Measurements from ENCODE around the gene FAAH2.
"Not testable (repeated sequence)": the region's sequence is repeated elsewhere in the genome, so short reads cannot be mapped to it uniquely, and the experiment has no call there.

Gene FAAH2

GRCh38 chrX:57286507-57287251 lies at the start of gene FAAH2:
FAAH2 (plus strand) TSS chrX:57286706; CDS start chrX:57286826, 120 bp downstream.
- DNase-seq (ENCODE audit: low read depth in 3 of 3, low spot score in 1 of 3): peak; percentile 31 to 38 (median 33)

DNA sequence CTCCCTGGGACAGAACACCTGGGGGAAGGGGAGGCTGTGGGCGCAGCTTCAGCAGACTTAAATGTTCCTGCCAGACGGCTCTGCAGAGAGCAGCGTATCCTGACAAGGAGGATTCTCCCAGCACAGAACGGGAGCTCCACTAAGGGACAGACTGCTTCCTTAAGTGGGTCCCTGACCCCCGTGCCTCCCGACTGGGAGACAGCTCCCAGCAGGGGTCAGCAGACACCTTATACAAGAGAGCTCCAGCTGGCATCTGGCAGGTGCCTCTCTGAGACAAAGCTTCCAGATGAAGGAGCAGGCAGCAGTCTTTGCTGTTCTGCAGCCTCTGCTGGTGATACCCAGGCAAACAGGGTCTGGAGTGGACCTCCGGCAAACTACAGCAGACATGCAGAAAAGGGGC lies 44.5 kb upstream of the FAAH2 start:
- DNase-seq (ENCODE audit: low read depth in 3 of 3, low spot score in 1 of 3): no peak

DNA sequence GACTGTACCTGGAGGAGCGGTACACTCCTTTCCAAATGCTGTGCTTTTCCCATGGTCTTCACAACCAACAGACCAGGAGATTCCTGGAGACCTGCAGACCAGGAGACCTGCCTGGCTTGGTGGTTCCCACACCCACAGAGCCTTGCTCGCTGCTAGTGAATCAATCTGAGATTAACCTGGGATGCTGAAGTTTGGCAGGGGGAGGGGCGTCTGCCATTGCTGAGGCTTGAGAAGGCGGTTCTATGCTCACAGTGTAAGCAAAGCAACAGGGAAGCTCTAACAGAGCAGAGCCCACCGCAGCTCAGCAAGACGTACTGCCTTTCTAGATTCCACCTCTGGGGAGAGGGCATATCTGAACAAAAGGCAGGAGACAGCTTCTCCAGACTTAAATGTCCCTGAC lies 34.5 kb upstream of the FAAH2 start:
- no peak for DNase-seq (ENCODE audit: low read depth in 3 of 3, low spot score in 1 of 3)

- no peak for DNase-seq (ENCODE audit: low read depth in 3 of 3, low spot score in 1 of 3)
These were observed 21.4 kb upstream of the FAAH2 start for GRCh38 chrX:57265126-57265525.

DNA sequence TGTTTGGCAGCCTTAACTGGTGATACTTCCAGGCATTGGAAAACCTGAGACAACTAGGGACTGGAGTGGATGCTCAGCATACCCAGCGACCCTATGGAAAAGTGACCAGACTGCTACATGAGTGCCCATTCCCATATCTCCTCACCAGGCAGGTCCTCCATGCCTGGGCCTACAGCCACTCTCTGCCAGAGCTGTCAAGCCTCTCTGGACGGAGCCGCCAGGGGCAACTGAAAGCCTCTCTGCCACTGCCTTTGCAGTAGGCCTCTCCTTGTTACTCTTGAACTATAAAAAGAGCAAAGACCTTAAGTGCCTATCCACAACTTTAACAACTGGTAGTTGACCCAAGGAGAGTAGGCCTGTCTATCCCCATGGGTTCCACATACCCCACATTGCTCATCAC lies 20.2 kb upstream of the FAAH2 start:
- no peak for DNase-seq (ENCODE audit: low read depth in 3 of 3, low spot score in 1 of 3)

GRCh38 chrX:57266871-57267270 lies 19.6 kb upstream of the FAAH2 start:
- DNase-seq (ENCODE audit: low read depth in 3 of 3, low spot score in 1 of 3): no peak

- DNase-seq (ENCODE audit: low read depth in 3 of 3, low spot score in 1 of 3): no peak
These were observed 19.2 kb upstream of the FAAH2 start for GRCh38 chrX:57267308-57267707.

GRCh38 chrX:57270980-57271379 lies 15.5 kb upstream of the FAAH2 start:
- no peak for DNase-seq (ENCODE audit: low read depth in 3 of 3, low spot score in 1 of 3)

DNA sequence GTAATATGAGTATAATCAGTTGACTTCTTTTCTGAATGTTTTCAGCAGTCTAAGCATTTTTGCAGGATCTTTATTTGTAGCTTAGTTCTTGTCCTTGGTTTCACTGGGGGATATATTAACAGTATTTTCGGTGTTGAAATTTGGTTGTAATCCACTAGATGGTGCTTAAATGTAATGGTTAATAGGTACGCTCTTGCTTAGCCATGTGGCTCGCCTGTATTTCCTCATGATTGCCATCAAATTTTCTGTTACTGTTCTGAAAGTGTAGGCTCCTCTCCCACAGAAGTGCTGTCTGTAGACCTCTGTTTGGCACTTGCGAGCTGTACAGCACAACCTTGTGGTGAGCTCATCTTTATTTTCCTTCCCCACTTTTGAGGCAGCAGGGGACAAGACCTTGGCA lies 3.9 kb upstream of the FAAH2 start:
- no peak for DNase-seq (ENCODE audit: low read depth in 3 of 3, low spot score in 1 of 3)

DNA sequence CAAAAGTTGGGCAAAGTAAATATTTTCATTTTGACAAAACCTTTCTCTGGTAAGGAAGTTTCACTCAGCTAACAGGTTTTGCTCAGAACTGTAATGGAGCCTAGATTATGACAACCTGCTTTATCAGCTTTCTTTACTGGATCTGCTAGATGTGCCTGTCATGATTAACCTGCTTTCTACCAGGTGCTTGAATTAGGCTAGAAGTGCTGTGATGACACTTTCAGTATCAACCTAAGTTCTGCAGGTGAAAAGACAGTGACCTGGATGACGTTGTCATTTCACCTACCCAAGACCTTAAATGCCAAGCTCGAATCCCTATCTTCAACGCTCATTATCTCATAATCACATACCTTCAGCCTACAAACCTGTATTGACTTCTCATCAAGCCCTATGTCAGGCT lies 1.5 kb upstream of the FAAH2 start:
- DNase-seq (ENCODE audit: low read depth in 3 of 3, low spot score in 1 of 3): no peak

DNA sequence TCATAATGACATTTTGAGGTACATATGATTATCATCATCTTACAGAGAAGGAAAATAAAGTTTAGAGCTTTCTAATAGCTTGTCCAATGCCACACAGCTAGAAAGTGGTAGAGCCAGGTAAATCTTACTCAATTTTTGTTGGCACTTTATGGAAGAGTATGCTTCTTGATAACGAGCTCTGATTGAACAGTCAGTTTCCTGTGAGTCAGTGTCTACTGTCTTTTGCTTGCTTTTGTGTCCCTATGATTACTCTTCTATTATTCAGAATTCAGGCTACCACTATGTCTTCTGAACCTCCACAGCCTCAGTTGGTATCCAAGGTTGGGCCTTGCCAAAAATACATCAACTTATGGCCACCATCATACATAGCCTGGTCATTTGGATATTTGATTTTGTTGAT lies 2.6 kb downstream of the FAAH2 start:
- DNase-seq (ENCODE audit: low read depth in 3 of 3, low spot score in 1 of 3): no peak

DNA sequence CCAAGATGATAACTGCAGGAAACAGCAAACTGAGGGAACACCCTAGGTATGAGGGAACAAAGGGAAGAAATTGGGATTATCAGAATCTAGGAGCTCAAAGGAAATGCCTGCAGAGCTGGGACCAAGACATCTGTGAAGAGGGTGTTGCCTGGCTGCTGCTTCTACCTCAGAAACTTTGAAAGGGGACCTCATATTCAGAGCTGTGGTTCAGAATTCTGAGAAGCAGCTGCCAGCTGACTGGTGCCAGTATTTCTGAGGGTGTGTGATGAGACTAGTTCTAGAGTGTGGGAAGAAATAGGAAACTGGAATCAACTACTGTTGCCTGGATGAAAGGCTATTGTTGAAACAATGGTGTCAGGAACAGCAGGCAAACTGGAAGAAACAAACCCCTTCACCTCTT lies 8.5 kb downstream of the FAAH2 start:
- DNase-seq (ENCODE audit: low read depth in 3 of 3, low spot score in 1 of 3): no peak

- not testable (repeated sequence) for DNase-seq (ENCODE audit: low read depth in 3 of 3, low spot score in 1 of 3)
These were observed 9.2 kb downstream of the FAAH2 start for GRCh38 chrX:57295679-57296078.

DNA sequence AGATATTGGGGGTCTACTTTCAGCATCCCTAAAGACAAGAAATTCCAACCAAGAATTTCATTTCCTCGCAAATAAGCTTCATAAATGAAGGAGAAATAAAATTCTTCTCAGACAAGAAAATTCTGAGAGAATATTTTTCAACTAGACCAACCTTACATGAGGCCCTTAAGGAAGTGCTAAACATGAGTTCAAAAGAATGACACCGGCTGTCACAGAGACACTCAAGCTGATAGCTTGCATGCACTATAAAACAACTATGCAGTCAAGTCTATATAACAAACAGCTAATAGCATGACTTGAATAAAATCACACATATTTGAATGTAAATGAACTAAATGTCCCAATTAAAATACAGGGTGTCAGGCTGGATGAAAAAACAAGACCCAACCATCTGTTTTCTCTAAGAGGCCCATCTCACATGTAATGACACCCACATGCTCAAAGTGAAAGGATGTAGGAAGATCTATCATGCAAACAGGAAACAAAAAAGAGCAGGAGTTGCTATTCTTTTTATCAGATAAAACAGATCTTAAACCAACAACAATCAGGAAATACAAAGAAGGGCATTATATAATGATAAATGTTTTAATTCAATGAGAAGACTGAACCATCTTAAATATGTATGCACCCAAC lies 27.2 kb downstream of the FAAH2 start:
- no peak for DNase-seq (ENCODE audit: low read depth in 3 of 3, low spot score in 1 of 3)

GRCh38 chrX:57329008-57329407 lies 42.5 kb downstream of the FAAH2 start:
- no peak for DNase-seq (ENCODE audit: low read depth in 3 of 3, low spot score in 1 of 3)

DNA sequence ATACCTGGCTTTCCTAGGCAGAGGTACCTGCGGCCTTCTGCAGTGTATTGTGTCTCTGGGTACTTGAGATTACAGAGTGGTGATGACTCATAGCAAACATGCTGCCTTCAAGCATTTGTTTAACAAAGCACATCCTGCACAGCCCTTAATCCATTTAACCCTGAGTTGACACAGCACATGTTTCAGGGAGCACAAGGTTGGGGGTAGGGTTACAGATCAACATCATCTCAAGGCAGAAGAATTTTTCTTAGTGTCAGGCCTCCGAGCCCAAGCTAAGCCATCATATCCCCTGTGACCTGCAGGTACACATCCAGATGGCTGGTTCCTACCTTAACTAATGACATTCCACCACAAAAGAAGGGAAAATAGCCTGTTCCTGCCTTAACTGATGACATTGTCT lies 49.3 kb downstream of the FAAH2 start:
- DNase-seq (ENCODE audit: low read depth in 3 of 3, low spot score in 1 of 3): not testable (repeated sequence)

DNA sequence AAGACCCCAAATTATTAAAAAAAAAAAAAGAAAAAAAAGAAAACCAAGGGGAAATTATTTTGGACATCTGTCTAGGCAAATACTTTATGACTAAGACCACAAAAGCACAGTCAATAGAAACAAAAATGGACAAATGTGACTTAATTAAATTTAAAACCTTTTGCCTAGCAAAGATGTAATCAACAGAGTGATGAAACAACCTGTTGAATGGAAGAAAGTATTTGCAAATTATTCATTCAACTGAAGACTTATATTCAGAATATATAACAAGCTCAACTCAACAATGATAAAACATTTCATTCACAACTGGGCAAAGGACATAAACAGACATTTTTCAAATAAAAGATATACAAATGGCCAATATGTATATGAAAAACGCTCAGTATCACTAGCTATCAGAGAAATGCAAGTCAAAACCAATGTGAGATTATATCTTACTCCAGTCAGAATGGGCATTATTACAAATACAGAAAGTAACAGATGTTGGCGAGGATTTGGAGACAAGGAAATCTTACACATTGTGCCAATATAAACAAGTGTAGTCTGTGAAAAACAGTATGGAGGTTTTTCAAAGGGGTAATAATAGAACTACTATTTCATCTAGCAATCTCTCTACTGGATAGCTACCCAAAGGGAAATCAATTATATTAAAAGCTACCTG lies 67.1 kb downstream of the FAAH2 start:
- no peak for DNase-seq (ENCODE audit: low read depth in 3 of 3, low spot score in 1 of 3)

- no peak for DNase-seq (ENCODE audit: low read depth in 3 of 3, low spot score in 1 of 3)
These were observed 77.6 kb downstream of the FAAH2 start for GRCh38 chrX:57364145-57364544.

DNA sequence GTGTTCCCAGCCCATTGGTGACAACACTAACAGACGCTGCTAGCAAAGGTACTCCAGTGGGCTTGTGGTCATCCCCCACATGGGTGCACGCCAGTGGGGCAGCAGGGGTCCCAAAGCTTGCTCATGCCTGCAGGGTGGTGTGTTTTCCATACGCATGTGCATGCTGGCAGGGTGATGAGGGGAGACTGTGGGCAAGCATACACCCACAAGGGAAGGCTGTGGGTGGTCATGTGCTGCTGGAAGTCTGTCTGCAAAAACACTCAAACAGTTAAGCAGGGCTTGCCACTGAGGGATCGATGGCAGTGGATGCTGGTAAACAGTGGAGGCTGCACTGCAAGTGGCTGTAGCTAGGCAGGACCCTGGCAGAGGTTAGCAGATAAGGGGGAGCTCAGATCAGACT lies 79.9 kb downstream of the FAAH2 start:
- no peak for DNase-seq (ENCODE audit: low read depth in 3 of 3, low spot score in 1 of 3)

- DNase-seq (ENCODE audit: low read depth in 3 of 3, low spot score in 1 of 3): no peak
These were observed 81.1 kb downstream of the FAAH2 start for GRCh38 chrX:57367649-57368048.

DNA sequence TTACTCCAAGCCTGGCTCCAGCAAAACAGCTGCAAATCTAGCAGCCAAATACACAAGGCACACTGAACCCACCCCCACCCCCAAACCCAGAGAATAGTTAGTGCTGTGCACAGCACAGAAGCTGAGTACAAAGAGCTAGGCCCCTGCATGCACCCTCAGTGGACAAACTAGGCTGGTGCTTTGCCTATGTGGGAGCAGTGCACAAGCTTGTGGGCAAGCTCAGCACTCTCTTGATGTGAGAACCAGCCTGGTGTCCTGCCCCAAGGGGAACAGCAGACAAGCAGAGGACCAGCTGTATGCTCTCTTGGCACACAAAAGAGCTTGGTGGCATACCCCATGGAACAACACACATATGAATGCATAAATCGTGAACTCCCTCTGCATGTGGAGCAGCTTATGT lies 81.7 kb downstream of the FAAH2 start:
- DNase-seq (ENCODE audit: low read depth in 3 of 3, low spot score in 1 of 3): no peak

DNA sequence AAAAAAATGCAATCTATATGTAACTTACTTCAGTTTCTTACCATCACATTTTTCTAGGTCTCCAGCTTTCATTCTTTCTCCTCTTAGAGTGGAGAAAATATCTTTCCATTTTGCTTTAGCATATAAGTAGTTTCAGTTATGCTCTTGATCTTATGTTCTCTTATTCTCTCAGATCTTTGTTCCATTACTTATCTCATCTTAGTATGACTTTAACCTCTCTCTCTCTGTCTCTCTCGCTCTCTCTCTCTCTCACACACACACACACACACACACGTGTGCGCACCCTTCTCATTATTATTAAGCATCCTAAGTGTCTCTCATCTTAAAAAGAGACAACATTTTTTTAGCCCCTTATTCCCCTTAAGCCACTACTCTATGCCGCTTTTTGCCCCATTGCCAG lies 92.8 kb downstream of the FAAH2 start:
- no peak for DNase-seq (ENCODE audit: low read depth in 3 of 3, low spot score in 1 of 3)

All from stimulated activated CD4-positive, alpha-beta T cell treated with anti-CD3 and anti-CD28 coated beads, TNF-alpha, amount 100 ng/mL, for 1 hour (primary cell).